ENCODE data around the gene CHCHD6. TPM values are rescaled to one million over a fixed set of nuclear protein-coding genes. Genes with fewer than 3 reads are reported as not detected.

Gene CHCHD6
- total RNA-seq, 1 experiment from 2014 or later = 36.3 TPM

- peak; percentile 84 for ATAC-seq
- CTCF ChIA-PET = no interaction called here
- H3K4me2 ChIP-seq (ENCODE audit: low read length) = peak overlapping the region; percentile 65
- TF ChIP-seq TCF7L2 (IDR thresholded peaks at IDR 0.05; ENCODE audit: borderline replicate concordance, extremely low read depth, insufficient read depth, insufficient read length) = no peak
- TF ChIP-seq EZH2 (IDR thresholded peaks at IDR 0.05) = no peak
- peak; percentile 64 for TF ChIP-seq JUND (IDR thresholded peaks at IDR 0.05)
- no peak for TF ChIP-seq RAD21 (IDR thresholded peaks at IDR 0.05; ENCODE audit: low read depth)
- TF ChIP-seq MAX (IDR thresholded peaks at IDR 0.05) = no peak
- no peak for TF ChIP-seq EZH2phosphoT487 (IDR thresholded peaks at IDR 0.05; ENCODE audit: borderline replicate concordance)
- no peak for TF ChIP-seq ZFX (IDR thresholded peaks at IDR 0.05)
- no peak for TF ChIP-seq ZBTB33 (IDR thresholded peaks at IDR 0.05; ENCODE audit: extremely low read depth, insufficient replicate concordance, low read length)
- no peak for TF ChIP-seq CBX3 (IDR thresholded peaks at IDR 0.05; ENCODE audit: low read depth)
- TF ChIP-seq YY1 (IDR thresholded peaks at IDR 0.05; ENCODE audit: extremely low read depth, insufficient replicate concordance, low read depth, low read length) = no peak
- 0 out of 2 replicates have a peak, but pooled peaks have one; percentile 31 for TF ChIP-seq SP1 (IDR thresholded peaks at IDR 0.05; ENCODE audit: low read depth)
- peak; percentile 70 for TF ChIP-seq EGR1 (IDR thresholded peaks at IDR 0.05; ENCODE audit: low read depth)
- TF ChIP-seq REST (IDR thresholded peaks at IDR 0.05; ENCODE audit: low read depth) = no peak
- TF ChIP-seq POLR2A (IDR thresholded peaks at IDR 0.05; ENCODE audit: borderline replicate concordance, extremely low read depth, insufficient read depth, insufficient read length) = no peak
- TF ChIP-seq CTCF (IDR thresholded peaks at IDR 0.05 in 2 of 3, conservative IDR thresholded peaks at IDR 0.05 in 1 of 3; ENCODE audit: borderline replicate concordance in 1 of 3, insufficient read depth in 1 of 3, low read depth in 2 of 3, low read length in 2 of 3) = no peak
- peak; percentile 78 for TF ChIP-seq FOSL1 (IDR thresholded peaks at IDR 0.05; ENCODE audit: low read depth)
- TF ChIP-seq ATF3 (IDR thresholded peaks at IDR 0.05) = no peak
- no peak for TF ChIP-seq ZNF274 (IDR thresholded peaks at IDR 0.05; ENCODE audit: low read depth, low read length)
- TF ChIP-seq CEBPB (IDR thresholded peaks at IDR 0.05; ENCODE audit: low read depth) = no peak
These were observed 222.8 kb downstream of the CHCHD6 start for GRCh38 chr3:126926684-126927400.

More at GRCh38 chr3:126926684-126927400, 222.8 kb downstream of the CHCHD6 start:
- intact Hi-C loops (cut with micrococcal nuclease) = no loop called here
- H3K9me3 ChIP-seq (ENCODE audit: control insufficient read depth in 1 of 2, insufficient read depth in 1 of 2, low read depth in 1 of 2, low read length in 2 of 2) = no peaks in the 10 kb centered on the region
- no peak overlapping the region for H2AFZ ChIP-seq (ENCODE audit: low read depth, low read length, poor library complexity, severe bottlenecking)
- peaks cover 5 to 16% of the 10 kb centered on the region in 2 experiments; a peak in 3 of 4 replicates for H3K4me1 ChIP-seq (ENCODE audit: control insufficient read depth in 1 of 2, insufficient read depth in 2 of 2, low read length in 2 of 2)
- H3K27ac ChIP-seq (ENCODE audit: low read depth, low read length) = no peak overlapping the region
- H3K36me3 ChIP-seq (ENCODE audit: control insufficient read depth in 1 of 2, insufficient read depth in 2 of 2, low read length in 2 of 2) = no peaks in the 10 kb centered on the region
- no TSS peak for BruUV-seq (replicated peaks)
- ChIA-PET RAD21 (ENCODE audit: low non-redundant PET in 1 of 2, low total read pairs in 2 of 2, uncharacterized antibody in 2 of 2, unreplicated experiment in 2 of 2) (interaction anchor here in 1 of 2 experiments (0.7 kb wide), 1 partner anchor 16 kb away, joined by 3 read pairs; no protein-coding TSS in a partner anchor), POLR2A (interaction anchor here (1.1 kb wide), 1 partner anchor 12 kb away, joined by 3 read pairs; no protein-coding TSS in a partner anchor)
- no peaks in the 10 kb centered on the region for H3K27me3 ChIP-seq (ENCODE audit: insufficient read depth, low read length)
- H3K9ac ChIP-seq (ENCODE audit: low read length) = peak overlapping the region; percentile 20; the same call in 1 of the 2 replicates
- H3K79me2 ChIP-seq (ENCODE audit: insufficient read depth, low read length) = no peaks in the 10 kb centered on the region
- DNase-seq (ENCODE audit: low read depth, low spot score) = peak; percentile 19
- H3K9me2 ChIP-seq (ENCODE audit: insufficient read depth) = no peaks in the 10 kb centered on the region
- H3K4me3 ChIP-seq (replicated peaks in 1 of 2; ENCODE audit: low read depth in 1 of 2, low read length in 2 of 2) = no peak overlapping the region
- H4K20me1 ChIP-seq (ENCODE audit: insufficient read depth) = no peaks in the 10 kb centered on the region

All from HCT116 (cell line).